Esophagus muscularis mucosa (tissue), 4 donors: Measurements from ENCODE around the gene TTC17. TPM values are rescaled to one million over a fixed set of nuclear protein-coding genes. Genes with fewer than 3 reads are reported as not detected.

ENCODE experiments used
- DNase-seq: peaks from one replicate; pipeline ENCODE4 v3.0.0-alpha.2; 2017; ENCODE audit errors: extremely low spot score
- H3K27ac ChIP-seq, 4 donors: fragments of 200-600 bp; sonication (generic); replicated peaks in 1 of 4; 1 replicate in 3 of 4; 2 replicates in 1 of 4; pipeline ENCODE4 v1.5.1; 2016 to 2019; ENCODE audit warnings: mild to moderate bottlenecking in 1 of 4
- H3K27me3 ChIP-seq, 4 donors: fragments of 200-600 bp; sonication (generic); one replicate each; pipeline versions ENCODE4 v1.5.1 to v1.6.0; 2016 to 2019
- H3K36me3 ChIP-seq, 4 donors: fragments of 200-600 bp; sonication (generic); one replicate each; pipeline ENCODE4 v1.5.1; 2016 to 2019
- H3K4me1 ChIP-seq, 4 donors: fragments of 200-600 bp; sonication (generic); one replicate each; pipeline ENCODE4 v1.5.1; 2016 to 2019
- H3K4me3 ChIP-seq, 4 donors: fragments of 200-600 bp; sonication (generic); 1 replicate in 2 of 4; 2 replicates in 2 of 4; pipeline ENCODE4 v1.5.1; 2016 to 2019; ENCODE audit warnings: mild to moderate bottlenecking in 4 of 4, moderate library complexity in 1 of 4
- H3K9me3 ChIP-seq, 4 donors: fragments of 200-600 bp; sonication (generic); 1 replicate in 3 of 4; 2 replicates in 1 of 4; pipeline ENCODE4 v1.5.1; 2016 to 2019
- EP300 ChIP-seq: sonication (generic); formaldehyde crosslinking; IDR thresholded peaks from one replicate; pipeline ENCODE4 v1.6.1; 2017; ENCODE audit warnings: antibody characterized with exemption
- POLR2A ChIP-seq: fragments of 450-650 bp; IDR thresholded peaks from one replicate; pipeline ENCODE4 v1.6.1; 2017; ENCODE audit warnings: antibody characterized with exemption, moderate library complexity, mild to moderate bottlenecking, low read depth
- POLR2AphosphoS5 ChIP-seq, 2 donors: sonication (generic); formaldehyde crosslinking; IDR thresholded peaks; one replicate each; pipeline ENCODE4 v1.6.1; 2017; ENCODE audit warnings: antibody characterized with exemption in 2 of 2
- WGBS: methylation state at CpG from one replicate; pipeline ENCODE4 v1.1.5; 2018; 5-methylcytosine and 5-hydroxymethylcytosine counted together
- intact Hi-C: fragments of 100-400 bp; cut with DNase I; formaldehyde crosslinking; loops from one replicate; pipeline ENCODE4 v1.15.1; 2023
- total RNA-seq, 4 donors: library from RNA; depleted of rRNA; stranded (reverse); fragments of >200 nt; gene quantifications; one replicate each; pipeline versions ENCODE4 v1.1.0 to v1.2.1, GENCODE V29; 2016
- TF ChIP-seq, protein P1 (sequence below), 3 experiments: fragments of 200-600 bp in 2 of 3; fragments of 450-650 bp in 1 of 3; sonication (generic) in 2 of 3; IDR thresholded peaks; one replicate each; pipeline ENCODE4 v1.5.1; 2017 to 2019; ENCODE audit warnings: antibody characterized with exemption in 3 of 3, mild to moderate bottlenecking in 2 of 3, moderate library complexity in 1 of 3

The TTC17 gene
- total RNA-seq, 4 donors from 2014 or later, result 45.3 to 73.5 (median 56.1) TPM

DNA sequence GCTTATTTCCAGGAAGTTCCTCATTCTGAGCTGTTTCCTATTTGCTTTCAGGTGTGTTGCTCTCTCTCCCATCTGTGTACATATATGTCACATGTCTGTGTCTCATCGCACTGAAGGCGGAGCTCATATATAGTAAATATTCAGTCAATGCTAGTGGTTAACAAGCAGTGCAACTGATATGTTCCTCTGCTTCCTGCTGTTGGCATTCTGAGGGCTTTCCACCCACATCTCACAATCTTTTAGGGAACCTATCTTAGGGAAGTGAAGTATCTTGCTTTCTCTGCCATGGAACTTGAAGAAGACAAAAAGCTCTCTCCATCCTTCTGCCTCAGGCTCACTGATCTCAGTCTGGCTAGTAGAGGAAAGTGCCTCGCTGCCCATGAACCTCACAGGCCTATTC lies 139.8 kb downstream of the TTC17 start:
- TF ChIP-seq POLR2AphosphoS5 (IDR thresholded peaks at IDR 0.05), result no peak
- TF ChIP-seq, protein P1, sequence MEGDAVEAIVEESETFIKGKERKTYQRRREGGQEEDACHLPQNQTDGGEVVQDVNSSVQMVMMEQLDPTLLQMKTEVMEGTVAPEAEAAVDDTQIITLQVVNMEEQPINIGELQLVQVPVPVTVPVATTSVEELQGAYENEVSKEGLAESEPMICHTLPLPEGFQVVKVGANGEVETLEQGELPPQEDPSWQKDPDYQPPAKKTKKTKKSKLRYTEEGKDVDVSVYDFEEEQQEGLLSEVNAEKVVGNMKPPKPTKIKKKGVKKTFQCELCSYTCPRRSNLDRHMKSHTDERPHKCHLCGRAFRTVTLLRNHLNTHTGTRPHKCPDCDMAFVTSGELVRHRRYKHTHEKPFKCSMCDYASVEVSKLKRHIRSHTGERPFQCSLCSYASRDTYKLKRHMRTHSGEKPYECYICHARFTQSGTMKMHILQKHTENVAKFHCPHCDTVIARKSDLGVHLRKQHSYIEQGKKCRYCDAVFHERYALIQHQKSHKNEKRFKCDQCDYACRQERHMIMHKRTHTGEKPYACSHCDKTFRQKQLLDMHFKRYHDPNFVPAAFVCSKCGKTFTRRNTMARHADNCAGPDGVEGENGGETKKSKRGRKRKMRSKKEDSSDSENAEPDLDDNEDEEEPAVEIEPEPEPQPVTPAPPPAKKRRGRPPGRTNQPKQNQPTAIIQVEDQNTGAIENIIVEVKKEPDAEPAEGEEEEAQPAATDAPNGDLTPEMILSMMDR (IDR thresholded peaks at IDR 0.05), result no peak
- no peak for TF ChIP-seq POLR2A
- TF ChIP-seq EP300, result no peak
- DNase-seq, result no peak
- intact Hi-C loops, result no loop called here
- WGBS, result 88% methylated on average over 3 of the region's 3 CpGs
- H3K27me3 ChIP-seq, result peaks cover 0 to 5% (median 0%) of the 10 kb centered on the region in 4 donors
- H3K4me1 ChIP-seq, result no peaks in the 10 kb centered on the region
- peaks cover 0 to 24% (median 14%) of the 10 kb centered on the region in 4 donors for H3K36me3 ChIP-seq
- no peak overlapping the region for H3K4me3 ChIP-seq
- no peaks in the 10 kb centered on the region for H3K9me3 ChIP-seq
- H3K27ac ChIP-seq, result no peak overlapping the region

- no peaks in the 10 kb centered on the region for H3K9me3 ChIP-seq
- no peak for DNase-seq
- TF ChIP-seq, protein P1 (IDR thresholded peaks at IDR 0.05), result no peak
- TF ChIP-seq POLR2A (no peak), POLR2AphosphoS5 (IDR thresholded peaks at IDR 0.05) (no peak), EP300 (no peak)
- H3K4me1 ChIP-seq, result no peaks in the 10 kb centered on the region
- H3K27ac ChIP-seq, result no peak overlapping the region
- peaks cover 0 to 10% (median 0%) of the 10 kb centered on the region in 4 donors for H3K27me3 ChIP-seq
- intact Hi-C loops, result no loop called here
- no peaks in the 10 kb centered on the region for H3K36me3 ChIP-seq
- 75% methylated on average over 4 of the region's 4 CpGs for WGBS
- no peak overlapping the region for H3K4me3 ChIP-seq
These were observed 144.7 kb downstream of the TTC17 start for GRCh38 chr11:43503417-43503816.

DNA sequence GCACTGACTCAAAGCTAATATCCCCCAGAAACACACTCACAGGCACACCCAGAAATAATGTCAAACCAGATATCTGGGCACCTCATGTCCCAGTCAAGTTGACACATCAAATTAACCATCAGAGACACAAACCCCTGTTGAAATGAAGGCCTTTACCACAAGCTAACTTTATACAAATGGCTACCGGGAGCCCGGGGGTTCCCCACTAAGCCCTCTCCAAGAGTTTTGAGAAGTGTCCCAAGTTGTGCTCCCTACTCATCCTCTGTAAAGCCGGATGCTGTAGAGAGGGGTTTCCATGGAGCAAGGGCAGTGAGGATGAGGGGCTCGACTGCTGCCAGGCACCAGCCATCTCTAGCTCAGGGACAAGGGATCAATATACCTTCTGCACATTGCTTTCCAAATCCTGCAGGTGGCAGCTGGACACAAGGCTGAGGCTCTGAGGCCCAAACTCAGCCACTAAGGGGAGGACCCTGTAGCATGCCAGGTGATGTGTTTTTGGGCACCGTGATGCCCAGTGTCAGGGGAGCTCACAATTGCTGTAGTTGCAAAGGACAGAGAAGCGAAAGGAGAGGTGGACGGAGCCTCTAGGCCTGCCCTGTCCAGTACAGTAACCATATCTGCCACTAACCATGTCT lies 145.7 kb downstream of the TTC17 start:
- Histone ChIP-seq H3K36me3 (no peaks in the 10 kb centered on the region), H3K4me3 (no peak overlapping the region), H3K4me1 (no peaks in the 10 kb centered on the region), H3K9me3 (no peaks in the 10 kb centered on the region), H3K27me3 (peaks cover 0 to 10% (median 0%) of the 10 kb centered on the region in 4 donors), H3K27ac (no peak overlapping the region)
- TF ChIP-seq EP300 (no peak), POLR2A (no peak), POLR2AphosphoS5 (IDR thresholded peaks at IDR 0.05) (no peak)
- TF ChIP-seq, protein P1 (IDR thresholded peaks at IDR 0.05), result peak in 1 of 3 experiments; percentile 19
- DNase-seq, result peak; percentile 90
- WGBS, result 86% methylated on average over 5 of the region's 7 CpGs
- intact Hi-C loops, result no loop called here

GRCh38 chr11:43505171-43505570 lies 146.5 kb downstream of the TTC17 start:
- WGBS, result 70% methylated on average over 3 of the region's 4 CpGs
- TF ChIP-seq POLR2AphosphoS5 (IDR thresholded peaks at IDR 0.05) (no peak), EP300 (no peak), POLR2A (no peak)
- TF ChIP-seq, protein P1 (IDR thresholded peaks at IDR 0.05), result no peak
- peak; percentile 81 for DNase-seq
- Histone ChIP-seq H3K4me3 (no peak overlapping the region), H3K36me3 (no peaks in the 10 kb centered on the region), H3K9me3 (no peaks in the 10 kb centered on the region), H3K27me3 (peaks cover 0 to 10% (median 0%) of the 10 kb centered on the region in 4 donors), H3K4me1 (no peaks in the 10 kb centered on the region), H3K27ac (no peak overlapping the region)
- intact Hi-C loops, result no loop called here

GRCh38 chr11:43507171-43507570 lies 148.5 kb downstream of the TTC17 start:
- H3K27ac ChIP-seq, result no peak overlapping the region
- H3K27me3 ChIP-seq, result peaks cover 0 to 10% (median 0%) of the 10 kb centered on the region in 4 donors
- DNase-seq, result no peak
- no peaks in the 10 kb centered on the region for H3K9me3 ChIP-seq
- TF ChIP-seq POLR2A (no peak), EP300 (no peak)
- intact Hi-C loops, result no loop called here
- H3K4me1 ChIP-seq, result no peaks in the 10 kb centered on the region
- no peaks in the 10 kb centered on the region for H3K36me3 ChIP-seq
- H3K4me3 ChIP-seq, result no peak overlapping the region
- WGBS, result 78% methylated on average over 5 of the region's 5 CpGs
